VCaP (cell line): ENCODE data around the gene HACD3.
"Not testable (repeated sequence)": the region's sequence is repeated elsewhere in the genome, so short reads cannot be mapped to it uniquely, and the experiment has no call there.

Source experiments
- H3K27ac ChIP-seq: fragments of 450-650 bp; 2 replicates; pipeline ENCODE4 v1.5.1; 2017
- CTCF ChIP-seq: fragments of 450-650 bp; conservative IDR thresholded peaks from 2 replicates; pipeline ENCODE4 v1.5.1; 2017; ENCODE audit warnings: mild to moderate bottlenecking, moderate library complexity

Gene HACD3

GRCh38 chr15:65532738-65533051, 2.4 kb downstream of the HACD3 start:
- H3K27ac ChIP-seq, result peak overlapping the region; percentile 94
- no peak for TF ChIP-seq CTCF

GRCh38 chr15:65533057-65533756, 2.9 kb downstream of the HACD3 start:
- peak overlapping the region; percentile 94 for H3K27ac ChIP-seq
- no peak for TF ChIP-seq CTCF

GRCh38 chr15:65535192-65535591, 4.9 kb downstream of the HACD3 start:
- H3K27ac ChIP-seq, result peak overlapping the region; percentile 94
- no peak for TF ChIP-seq CTCF

- no peak overlapping the region for H3K27ac ChIP-seq
- no peak for TF ChIP-seq CTCF
Measured at GRCh38 chr15:65540314-65540713, 10.1 kb downstream of the HACD3 start.

- TF ChIP-seq CTCF, result no peak
- H3K27ac ChIP-seq, result peak overlapping the region; percentile 8; the same call in 1 of the 2 replicates
Measured at GRCh38 chr15:65541231-65541820, 11.1 kb downstream of the HACD3 start.

- no peak for TF ChIP-seq CTCF
Measured at GRCh38 chr15:65547841-65548240, 17.6 kb downstream of the HACD3 start.

GRCh38 chr15:65549288-65549687, 19.0 kb downstream of the HACD3 start:
- not testable (repeated sequence) for H3K27ac ChIP-seq

More at GRCh38 chr15:65547841-65548240, 17.6 kb downstream of the HACD3 start:
- peak overlapping the region; percentile 29 for H3K27ac ChIP-seq

GRCh38 chr15:65550681-65551098, 20.4 kb downstream of the HACD3 start:
- no peak for TF ChIP-seq CTCF
- H3K27ac ChIP-seq, result no peak overlapping the region
